Neural crest cell (in vitro differentiated cells): ENCODE results near the gene PRKAG2. TPM values are rescaled to one million over a fixed set of nuclear protein-coding genes. Genes with fewer than 3 reads are reported as not detected.
"Not testable (repeated sequence)": the region's sequence is repeated elsewhere in the genome, so short reads cannot be mapped to it uniquely, and the experiment has no call there.

Experiments used
- DNase-seq: peaks from one replicate; pipeline ENCODE4 v3.0.0; 2021; ENCODE audit warnings: low read depth, mixed read lengths, low spot score
- H3K27ac Mint-ChIP-seq: one replicate; pipeline ENCODE4 v1.8.0; 2021; ENCODE audit warnings: mild to moderate bottlenecking, mixed read lengths; ENCODE audit not compliant: unreplicated experiment
- H3K27me3 Mint-ChIP-seq: 2 replicates; pipeline ENCODE4 v1.8.0; 2021; ENCODE audit warnings: low read depth, mild to moderate bottlenecking, mixed read lengths
- H3K36me3 Mint-ChIP-seq: 2 replicates; pipeline ENCODE4 v1.8.0; 2021; ENCODE audit warnings: low read depth, mild to moderate bottlenecking, mixed read lengths
- H3K4me1 Mint-ChIP-seq: 2 replicates; pipeline ENCODE4 v1.8.0; 2021; ENCODE audit warnings: mixed read lengths
- H3K4me3 Mint-ChIP-seq: one replicate; pipeline ENCODE4 v1.8.0; 2021; ENCODE audit warnings: mild to moderate bottlenecking, mixed read lengths
- H3K9me3 Mint-ChIP-seq: 2 replicates; pipeline ENCODE4 v1.8.0; 2021; ENCODE audit warnings: mixed read lengths
- total RNA-seq: library from RNA; stranded (reverse); gene quantifications from 2 replicates; pipeline ENCODE4 v1.2.1, GENCODE V29; 2021
- TF ChIP-seq, protein P1 (sequence below): fragments of 200-600 bp; sonication (generic); conservative IDR thresholded peaks from 2 replicates; pipeline ENCODE4 v1.5.0; 2021; ENCODE audit warnings: antibody characterized with exemption, mild to moderate bottlenecking

Gene PRKAG2
- total RNA-seq, 1 donor from 2014 or later: 12.5 TPM

DNA sequence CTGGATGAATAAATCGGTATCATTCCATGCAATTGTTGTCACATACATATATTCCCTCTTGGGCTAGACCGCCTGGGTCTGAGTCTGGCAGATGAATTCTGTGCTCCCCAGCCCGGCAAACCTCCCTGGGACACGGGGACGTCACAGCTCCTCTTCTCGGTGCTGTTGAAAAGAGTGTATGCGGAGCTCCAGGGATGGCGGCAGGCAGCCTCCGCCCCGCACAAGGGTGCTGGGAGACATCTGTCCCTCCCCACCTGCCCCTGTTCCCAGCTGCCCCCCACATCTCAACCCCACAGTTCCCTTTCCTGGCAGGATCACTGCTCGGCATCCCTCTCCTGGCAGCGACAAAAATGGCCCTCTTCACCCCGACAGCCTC is 32.1 kb downstream of the PRKAG2 start:
- no peaks in the 10 kb centered on the region for H3K4me1 Mint-ChIP-seq
- H3K4me3 Mint-ChIP-seq: no peak overlapping the region
- no peak overlapping the region for H3K27ac Mint-ChIP-seq
- H3K9me3 Mint-ChIP-seq: no peaks in the 10 kb centered on the region
- TF ChIP-seq, protein P1, sequence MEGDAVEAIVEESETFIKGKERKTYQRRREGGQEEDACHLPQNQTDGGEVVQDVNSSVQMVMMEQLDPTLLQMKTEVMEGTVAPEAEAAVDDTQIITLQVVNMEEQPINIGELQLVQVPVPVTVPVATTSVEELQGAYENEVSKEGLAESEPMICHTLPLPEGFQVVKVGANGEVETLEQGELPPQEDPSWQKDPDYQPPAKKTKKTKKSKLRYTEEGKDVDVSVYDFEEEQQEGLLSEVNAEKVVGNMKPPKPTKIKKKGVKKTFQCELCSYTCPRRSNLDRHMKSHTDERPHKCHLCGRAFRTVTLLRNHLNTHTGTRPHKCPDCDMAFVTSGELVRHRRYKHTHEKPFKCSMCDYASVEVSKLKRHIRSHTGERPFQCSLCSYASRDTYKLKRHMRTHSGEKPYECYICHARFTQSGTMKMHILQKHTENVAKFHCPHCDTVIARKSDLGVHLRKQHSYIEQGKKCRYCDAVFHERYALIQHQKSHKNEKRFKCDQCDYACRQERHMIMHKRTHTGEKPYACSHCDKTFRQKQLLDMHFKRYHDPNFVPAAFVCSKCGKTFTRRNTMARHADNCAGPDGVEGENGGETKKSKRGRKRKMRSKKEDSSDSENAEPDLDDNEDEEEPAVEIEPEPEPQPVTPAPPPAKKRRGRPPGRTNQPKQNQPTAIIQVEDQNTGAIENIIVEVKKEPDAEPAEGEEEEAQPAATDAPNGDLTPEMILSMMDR: no peak
- no peaks in the 10 kb centered on the region for H3K27me3 Mint-ChIP-seq
- H3K36me3 Mint-ChIP-seq: no peaks in the 10 kb centered on the region
- no peak for DNase-seq

- peaks cover 4% of the 10 kb centered on the region for H3K4me1 Mint-ChIP-seq
- no peaks in the 10 kb centered on the region for H3K9me3 Mint-ChIP-seq
- H3K27ac Mint-ChIP-seq: no peak overlapping the region
- DNase-seq: no peak
- no peak overlapping the region for H3K4me3 Mint-ChIP-seq
- TF ChIP-seq, protein P1: no peak
- H3K36me3 Mint-ChIP-seq: no peaks in the 10 kb centered on the region
- no peaks in the 10 kb centered on the region for H3K27me3 Mint-ChIP-seq
These were observed 32.7 kb downstream of the PRKAG2 start for GRCh38 chr7:151844071-151844824.

- Mint-ChIP-seq H3K27me3 (no peaks in the 10 kb centered on the region), H3K9me3 (no peaks in the 10 kb centered on the region), H3K36me3 (no peaks in the 10 kb centered on the region), H3K27ac (no peak overlapping the region), H3K4me3 (no peak overlapping the region), H3K4me1 (peaks cover 4% of the 10 kb centered on the region)
- DNase-seq: no peak
- TF ChIP-seq, protein P1: no peak
These were observed 33.7 kb downstream of the PRKAG2 start for GRCh38 chr7:151843181-151843580.

DNA sequence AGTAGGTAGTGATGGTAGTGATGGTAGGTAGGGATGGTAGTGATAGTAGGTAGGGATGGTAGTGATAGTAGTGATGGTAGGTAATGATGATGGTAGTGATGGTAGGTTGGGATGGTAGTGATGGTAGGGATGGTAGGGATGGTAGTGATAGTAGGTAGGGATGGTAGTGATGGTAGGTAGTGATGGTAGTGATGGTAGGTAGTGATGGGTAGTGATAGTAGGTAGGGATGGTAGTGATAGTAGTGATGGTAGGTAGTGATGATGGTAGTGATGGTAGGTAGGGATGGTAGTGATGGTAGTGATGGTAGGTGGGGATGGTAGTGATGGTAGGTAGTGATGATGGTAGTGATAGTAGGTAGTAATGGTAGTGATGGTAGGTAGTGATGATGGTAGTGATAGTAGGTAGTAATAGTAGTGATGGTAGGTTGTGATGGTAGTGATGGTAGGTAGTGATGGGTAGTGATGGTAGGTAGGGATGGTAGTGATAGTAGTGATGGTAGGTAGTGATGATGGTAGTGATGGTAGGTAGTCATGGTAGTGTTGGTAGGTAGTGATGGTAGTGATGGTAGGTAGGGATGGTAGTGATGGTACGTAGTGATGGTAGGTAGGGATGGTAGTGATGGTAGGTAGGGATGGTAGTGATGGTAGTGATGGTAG is 35.4 kb downstream of the PRKAG2 start:
- not testable (repeated sequence) for H3K36me3 Mint-ChIP-seq, H3K4me3 Mint-ChIP-seq, H3K27me3 Mint-ChIP-seq, DNase-seq, H3K27ac Mint-ChIP-seq, H3K9me3 Mint-ChIP-seq
- peaks cover 13% of the 10 kb centered on the region for H3K4me1 Mint-ChIP-seq

- no peak for DNase-seq
- TF ChIP-seq, protein P1: no peak
- Mint-ChIP-seq H3K27me3 (no peaks in the 10 kb centered on the region), H3K27ac (no peak overlapping the region), H3K4me1 (peaks cover 13% of the 10 kb centered on the region), H3K9me3 (no peaks in the 10 kb centered on the region), H3K4me3 (no peak overlapping the region), H3K36me3 (no peaks in the 10 kb centered on the region)
These were observed 36.6 kb downstream of the PRKAG2 start for GRCh38 chr7:151840088-151840910.
